GM19324 (cell line): Measurements from ENCODE around the gene TMEM106A.
"Not testable (repeated sequence)": the region's sequence is repeated elsewhere in the genome, so short reads cannot be mapped to it uniquely, and the experiment has no call there.

ENCODE experiments used
- ATAC-seq: cut with Tn5 transposase; IDR thresholded peaks from one replicate; pipeline ENCODE4 v1.9.1; 2021; ENCODE audit warnings: mild to moderate bottlenecking, moderate library complexity; ENCODE audit not compliant: unreplicated experiment, low FRiP score

Gene TMEM106A

GRCh38 chr17:43213545-43213944 is 1.9 kb downstream of the TMEM106A start:
- ATAC-seq = no peak

- no peak for ATAC-seq
Measured at GRCh38 chr17:43215341-43215740, 3.7 kb downstream of the TMEM106A start.

GRCh38 chr17:43216369-43216761 is 4.7 kb downstream of the TMEM106A start:
- no peak for ATAC-seq

GRCh38 chr17:43216762-43217613 is 5.3 kb downstream of the TMEM106A start:
- ATAC-seq = no peak

GRCh38 chr17:43217614-43218087 is 6.0 kb downstream of the TMEM106A start:
- no peak for ATAC-seq

GRCh38 chr17:43219001-43219400 is 7.3 kb downstream of the TMEM106A start:
- ATAC-seq = no peak

- ATAC-seq = no peak
Measured at GRCh38 chr17:43219746-43220380, 8.2 kb downstream of the TMEM106A start.

GRCh38 chr17:43220511-43221125 is 8.9 kb downstream of the TMEM106A start:
- ATAC-seq = no peak

- no peak for ATAC-seq
Measured at GRCh38 chr17:43224146-43224705, 12.6 kb downstream of the TMEM106A start.

- ATAC-seq = no peak
Measured at GRCh38 chr17:43226393-43226792, 14.7 kb downstream of the TMEM106A start.

GRCh38 chr17:43228020-43228782 is 16.5 kb downstream of the TMEM106A start, which contains the start of gene CCDC200:
TSS of gene CCDC200 (minus strand) at chr17:43228623. CDS start at chr17:43228554, 69 bp downstream.
- ATAC-seq = not testable (repeated sequence)

- ATAC-seq = not testable (repeated sequence)
Measured at GRCh38 chr17:43231205-43232020, 19.7 kb downstream of the TMEM106A start.

- not testable (repeated sequence) for ATAC-seq
Measured at GRCh38 chr17:43232021-43232699, 20.5 kb downstream of the TMEM106A start.

GRCh38 chr17:43233263-43233662 is 21.6 kb downstream of the TMEM106A start:
- ATAC-seq = not testable (repeated sequence)

- not testable (repeated sequence) for ATAC-seq
Measured at GRCh38 chr17:43233877-43234276, 22.2 kb downstream of the TMEM106A start, which contains the start of gene RNU2-1. TSS of gene RNU2-1 (minus strand) at chr17:43233977.

GRCh38 chr17:43239597-43239996 is 27.9 kb downstream of the TMEM106A start:
- ATAC-seq = not testable (repeated sequence)

- ATAC-seq = not testable (repeated sequence)
Measured at GRCh38 chr17:43240596-43241352, 29.1 kb downstream of the TMEM106A start.

GRCh38 chr17:43246456-43246855 is 34.8 kb downstream of the TMEM106A start:
- not testable (repeated sequence) for ATAC-seq
